NCI-H1694 treated with DMSO at 0.1 percent for 48 hours (cell line): Measurements from ENCODE around the gene CCDC97.
"Not testable (repeated sequence)": the region's sequence is repeated elsewhere in the genome, so short reads cannot be mapped to it uniquely, and the experiment has no call there.

Experiments used
- DNase-seq: peaks from one replicate; lab custom pipeline; 2025; lab: John Stamatoyannopoulos, UW

Gene CCDC97

DNA sequence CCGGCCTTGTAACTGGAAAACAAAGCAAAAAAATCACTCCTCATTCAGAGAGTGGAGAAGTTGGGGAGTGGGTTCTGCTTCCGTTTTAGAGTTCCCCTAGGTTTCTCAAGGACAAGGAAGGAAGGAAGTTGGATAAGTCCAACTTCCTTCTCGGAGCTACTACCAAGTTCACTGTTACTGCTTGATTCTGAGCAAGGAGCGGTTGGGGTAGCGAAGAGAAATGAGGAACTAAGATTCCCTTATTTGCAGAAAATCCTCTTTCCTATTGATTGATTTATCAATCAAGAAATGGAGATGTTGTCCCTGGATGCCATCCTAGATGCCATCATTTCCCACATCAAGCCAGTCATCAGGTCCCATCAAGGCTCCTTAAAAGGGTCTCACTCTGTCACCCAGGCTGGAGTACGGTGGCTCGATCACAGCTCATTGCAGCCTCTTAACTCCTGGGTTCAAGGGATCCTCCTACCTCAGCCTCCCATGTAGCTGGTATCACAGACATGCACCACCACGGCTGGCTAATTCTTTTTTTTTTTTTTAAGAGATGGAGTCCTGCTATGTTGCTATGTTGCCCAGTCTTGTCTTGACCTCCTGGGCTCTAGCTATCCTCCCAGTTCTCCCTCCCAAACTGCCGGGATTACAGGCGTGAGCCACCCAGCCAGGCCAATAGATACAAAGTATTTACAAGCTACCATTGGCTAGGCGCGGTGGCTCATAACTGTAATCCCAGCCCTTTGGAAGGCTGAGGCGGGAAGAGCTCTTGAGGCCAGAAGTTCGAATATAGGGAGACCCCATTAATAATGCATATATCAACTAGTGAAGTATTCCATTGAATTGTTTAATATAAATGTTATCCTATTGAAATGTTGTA lies 54.8 kb downstream of the CCDC97 start:
- no peak for DNase-seq

DNA sequence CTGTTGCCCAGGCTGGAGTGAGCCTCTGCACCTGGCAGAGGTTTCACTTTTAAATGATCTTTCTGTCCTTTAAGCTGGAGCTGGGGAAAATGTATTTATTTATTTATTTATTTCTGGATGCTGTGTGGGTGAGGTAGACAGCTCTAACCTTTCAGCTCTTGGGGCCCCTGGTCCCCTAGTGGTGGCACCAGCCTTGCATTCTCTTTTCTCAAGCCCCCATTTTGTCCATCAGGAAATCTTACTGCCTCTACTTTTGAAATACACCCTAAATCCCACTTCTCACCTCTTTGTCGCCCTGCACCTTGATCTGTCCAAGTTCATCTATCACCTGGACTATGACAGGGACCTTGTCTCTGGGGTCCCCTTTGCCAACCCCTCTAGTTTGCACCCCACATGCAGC lies 56.1 kb downstream of the CCDC97 start:
- no peak for DNase-seq

DNA sequence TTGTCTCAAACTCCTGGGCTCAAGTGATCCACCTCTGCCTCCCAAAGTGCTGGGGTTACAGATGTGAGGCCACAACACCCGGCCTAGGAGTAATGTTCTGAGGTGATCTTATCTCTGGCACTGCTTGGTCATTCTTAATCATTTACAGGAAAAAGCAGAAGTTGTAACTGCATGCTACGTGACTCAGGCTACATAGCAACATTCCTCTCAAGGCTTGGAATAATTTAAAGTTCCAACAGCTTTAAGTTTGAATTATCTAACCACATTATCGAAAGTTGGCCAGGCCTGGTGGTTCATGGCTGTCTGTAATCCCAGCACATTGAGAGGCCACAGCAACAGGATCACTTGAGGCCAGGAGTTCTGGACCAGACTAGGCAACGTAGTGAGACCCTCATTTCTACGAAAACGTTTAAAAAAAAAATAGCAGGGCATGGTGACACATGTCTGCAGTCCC lies 57.9 kb downstream of the CCDC97 start:
- no peak for DNase-seq

DNA sequence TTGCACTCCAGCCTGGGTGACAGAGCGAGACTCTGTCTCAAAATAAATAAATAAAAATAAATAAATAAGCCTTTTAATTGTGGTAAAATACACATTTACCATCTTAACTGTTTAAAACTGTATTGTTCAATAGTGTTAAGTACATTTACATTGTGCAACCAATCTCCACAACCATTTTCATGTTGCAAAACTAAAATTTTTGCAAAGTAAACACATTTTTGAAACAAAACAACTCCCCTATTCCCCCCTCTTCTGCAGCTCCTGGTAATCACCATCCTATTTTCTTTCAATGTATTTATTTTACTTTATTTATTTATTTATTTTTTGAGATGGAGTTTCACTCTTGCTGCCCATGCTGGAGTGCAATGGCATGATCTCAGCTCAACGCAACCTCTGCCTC lies 59.8 kb downstream of the CCDC97 start:
- DNase-seq: no peak

DNA sequence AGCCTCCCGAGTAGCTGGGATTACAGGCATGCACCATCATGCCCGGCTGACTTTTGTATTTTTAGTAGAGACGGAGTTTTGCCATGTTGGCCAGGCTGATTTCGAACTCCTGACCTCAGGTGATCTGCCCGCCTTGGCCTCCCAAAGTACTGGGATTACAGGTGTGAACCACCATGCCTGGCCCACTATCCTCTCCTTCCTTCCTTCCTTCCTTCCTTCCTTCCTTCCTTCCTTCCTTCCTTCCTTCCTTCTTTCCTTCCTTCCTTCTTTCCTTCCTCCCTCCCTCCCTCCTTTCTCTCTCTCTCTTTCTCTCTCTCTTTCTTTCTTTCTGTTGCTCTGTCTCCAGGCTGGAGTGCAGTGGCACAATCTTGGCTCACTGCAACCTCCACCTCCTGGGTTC lies 61.1 kb downstream of the CCDC97 start:
- DNase-seq: not testable (repeated sequence)

DNA sequence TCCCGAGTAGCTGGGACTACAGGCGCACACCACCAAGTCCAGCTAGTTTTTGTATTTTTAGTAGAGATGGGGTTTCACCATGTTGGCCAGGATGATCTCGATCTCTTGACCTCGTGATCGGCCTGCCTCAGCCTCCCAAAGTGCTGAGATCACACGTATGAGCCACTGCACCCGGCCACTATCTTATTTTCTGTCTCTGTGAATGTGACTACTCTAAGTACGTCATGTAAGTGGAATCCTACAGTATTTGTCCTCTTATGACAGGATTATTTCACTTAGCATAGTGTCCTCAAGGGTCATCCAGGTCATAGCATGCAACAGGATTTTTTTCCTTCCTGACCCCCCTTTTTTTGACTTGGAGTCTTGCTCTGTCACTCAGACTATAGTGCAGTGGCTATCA lies 61.6 kb downstream of the CCDC97 start:
- no peak for DNase-seq

DNA sequence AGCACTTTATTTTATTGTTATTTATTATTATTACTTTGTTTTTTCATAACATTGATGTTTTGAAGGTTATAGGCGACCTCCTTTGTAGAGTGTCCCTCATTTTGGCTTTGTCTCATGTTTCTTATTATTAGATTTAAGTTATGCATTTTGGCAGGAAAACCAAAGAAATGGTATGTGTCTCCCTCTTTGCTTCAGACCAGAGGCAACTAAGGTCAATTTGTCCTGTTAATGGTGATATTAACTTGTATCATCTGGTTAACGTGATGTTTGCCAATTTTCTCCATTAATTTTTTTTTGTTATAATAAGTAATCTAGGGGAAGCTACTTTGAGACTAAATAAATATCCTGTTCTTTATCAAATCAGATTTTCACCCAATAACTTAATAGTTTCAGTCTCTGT lies 62.5 kb downstream of the CCDC97 start:
- no peak for DNase-seq

DNA sequence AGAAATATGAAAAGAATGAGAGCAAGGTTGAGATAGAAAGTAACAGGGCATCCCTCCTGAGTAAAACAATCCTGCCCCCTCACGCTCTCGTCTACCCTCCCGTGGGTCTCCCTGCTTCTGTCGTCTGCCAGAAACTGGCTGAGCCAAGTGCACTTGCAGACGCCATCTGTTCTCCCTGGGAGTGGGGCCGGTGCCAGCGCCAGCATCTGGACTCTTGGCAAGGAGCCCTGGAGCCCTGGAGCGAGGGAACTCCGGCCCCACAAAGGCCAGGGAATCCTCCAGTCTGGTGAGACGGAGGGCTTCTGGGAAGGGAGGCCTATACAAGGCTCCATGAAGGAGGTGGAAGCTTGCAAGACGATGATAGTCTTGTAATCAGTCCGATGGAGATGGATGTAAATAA lies 64.0 kb downstream of the CCDC97 start:
- DNase-seq: peak; percentile 94
